GM23338 (cell line): Measurements from ENCODE around the gene ETNK1. TPM values are rescaled to one million over a fixed set of nuclear protein-coding genes. Genes with fewer than 3 reads are reported as not detected.

Experiments
- ATAC-seq: fragments of 200-7000 bp; cut with Tn5 transposase; 3 replicates; pipeline ENCODE4 v1.9.1; 2020
- DNase-seq: peaks from one replicate; pipeline ENCODE4 v3.0.0-alpha.2; 2015; ENCODE audit warnings: low spot score
- H2AFZ ChIP-seq: fragments of 200-600 bp; sonication (generic); 2 replicates; pipeline ENCODE4 v1.8.0; 2016; ENCODE audit warnings: antibody characterized with exemption, mild to moderate bottlenecking, moderate library complexity
- H3F3A ChIP-seq: fragments of 200-600 bp; sonication (generic); replicated peaks from 2 replicates; pipeline ENCODE4 v1.8.0; 2017; ENCODE audit warnings: antibody characterized with exemption, mixed run types, low read depth
- H3K27ac ChIP-seq: fragments of 200-600 bp; sonication (generic); 2 replicates; pipeline ENCODE4 v1.6.1; 2016; ENCODE audit warnings: low read depth
- H3K27me3 ChIP-seq: fragments of 200-600 bp; sonication (generic); 2 replicates; pipeline ENCODE4 v1.8.0; 2016; ENCODE audit warnings: mild to moderate bottlenecking, mixed run types, moderate library complexity; ENCODE audit not compliant: insufficient read depth
- H3K36me3 ChIP-seq: fragments of 200-600 bp; sonication (generic); 2 replicates; pipeline ENCODE4 v1.8.0; 2016; ENCODE audit warnings: mild to moderate bottlenecking; ENCODE audit not compliant: insufficient read depth
- H3K4me1 ChIP-seq: fragments of 200-600 bp; sonication (generic); 2 replicates; pipeline ENCODE4 v1.8.0; 2016; ENCODE audit warnings: mild to moderate bottlenecking, moderate library complexity; ENCODE audit not compliant: insufficient read depth
- H3K4me2 ChIP-seq: fragments of 200-600 bp; sonication (generic); 2 replicates; pipeline ENCODE4 v1.7.1; 2017; ENCODE audit warnings: mixed run types
- H3K4me3 ChIP-seq: fragments of 200-600 bp; sonication (generic); 2 replicates; pipeline ENCODE4 v1.6.1; 2016; ENCODE audit warnings: mixed run types
- H3K79me2 ChIP-seq: fragments of 200-600 bp; sonication (generic); replicated peaks from 2 replicates; pipeline ENCODE4 v1.8.0; 2017; ENCODE audit warnings: mild to moderate bottlenecking; ENCODE audit not compliant: insufficient read depth
- H3K9me2 ChIP-seq: fragments of 200-600 bp; sonication (generic); 2 replicates; pipeline ENCODE4 v1.8.0; 2017; ENCODE audit not compliant: insufficient read depth
- H4K20me1 ChIP-seq: fragments of 200-600 bp; sonication (generic); replicated peaks from 2 replicates; pipeline ENCODE4 v1.8.0; 2017; ENCODE audit warnings: mild to moderate bottlenecking; ENCODE audit not compliant: insufficient read depth
- H3K27ac Mint-ChIP-seq: 2 replicates; pipeline ENCODE4 v1.8.0; 2020; ENCODE audit warnings: inconsistent platforms, mild to moderate bottlenecking, moderate library complexity, mixed read lengths
- H3K27me3 Mint-ChIP-seq: 3 replicates; pipeline ENCODE4 v1.8.0; 2022; ENCODE audit warnings: low read depth, mild to moderate bottlenecking, moderate library complexity, mixed read lengths, inconsistent platforms; ENCODE audit not compliant: insufficient read depth, poor library complexity
- H3K36me3 Mint-ChIP-seq: 3 replicates; pipeline ENCODE4 v1.8.0; 2021; ENCODE audit warnings: low read depth, mild to moderate bottlenecking, inconsistent platforms, moderate library complexity, mixed read lengths
- H3K4me1 Mint-ChIP-seq: 3 replicates; pipeline ENCODE4 v1.8.0; 2020; ENCODE audit warnings: mild to moderate bottlenecking, inconsistent platforms, mixed read lengths
- H3K4me3 Mint-ChIP-seq: 3 replicates; pipeline ENCODE4 v1.8.0; 2021; ENCODE audit warnings: moderate library complexity, mild to moderate bottlenecking, inconsistent platforms, mixed read lengths
- H3K9me3 Mint-ChIP-seq: 3 replicates; pipeline ENCODE4 v1.8.0; 2020; ENCODE audit warnings: moderate library complexity, mild to moderate bottlenecking, inconsistent platforms, mixed read lengths
- CREB1 ChIP-seq: fragments of 250-450 bp; sonication (Bioruptor Pico); IDR thresholded peaks from 2 replicates; pipeline ENCODE4 v1.5.0; 2020; ENCODE audit warnings: low read depth, mild to moderate bottlenecking, moderate library complexity
- CTCF ChIP-seq, 2 experiments: fragments of 200-600 bp in 1 of 2; sonication (generic) in 1 of 2; conservative IDR thresholded peaks; 2 replicates each; pipeline versions ENCODE4 v1.5.1 to v1.6.1; 2016 to 2017; ENCODE audit warnings: antibody characterized with exemption in 2 of 2, low read depth in 2 of 2, mild to moderate bottlenecking in 2 of 2, moderate library complexity in 1 of 2
- EZH2 ChIP-seq: fragments of 200-600 bp; sonication (generic); IDR thresholded peaks from one replicate; pipeline ENCODE4 v1.8.0; 2017; ENCODE audit warnings: antibody characterized with exemption, mild to moderate bottlenecking, low read depth; ENCODE audit not compliant: unreplicated experiment
- EZH2phosphoT487 ChIP-seq: fragments of 200-600 bp; sonication (generic); IDR thresholded peaks from one replicate; pipeline ENCODE4 v1.8.1; 2018; ENCODE audit warnings: antibody characterized with exemption; ENCODE audit not compliant: unreplicated experiment
- NANOG ChIP-seq: IDR thresholded peaks from 2 replicates; pipeline ENCODE4 v1.6.1; 2016; ENCODE audit warnings: antibody characterized with exemption, borderline replicate concordance
- POLR2AphosphoS5 ChIP-seq: IDR thresholded peaks from 2 replicates; pipeline ENCODE4 v1.6.1; 2016; ENCODE audit warnings: antibody characterized with exemption, low read depth
- REST ChIP-seq: IDR thresholded peaks from one replicate; pipeline ENCODE4 v1.6.1; 2018; ENCODE audit warnings: antibody characterized with exemption; ENCODE audit not compliant: unreplicated experiment
- STAT1 ChIP-seq: IDR thresholded peaks from one replicate; pipeline ENCODE4 v1.6.1; 2016; ENCODE audit warnings: antibody characterized with exemption; ENCODE audit not compliant: unreplicated experiment
- ZNF114 ChIP-seq: fragments of 250-450 bp; sonication (Bioruptor Pico); IDR thresholded peaks from 2 replicates; pipeline ENCODE4 v1.5.0; 2020; ENCODE audit warnings: mild to moderate bottlenecking, moderate library complexity
- ZNF331 ChIP-seq: fragments of 250-450 bp; sonication (Bioruptor Pico); IDR thresholded peaks from 2 replicates; pipeline ENCODE4 v1.5.0; 2020; ENCODE audit warnings: low read depth, mild to moderate bottlenecking, moderate library complexity
- ZNF462 ChIP-seq: fragments of 250-450 bp; sonication (Bioruptor Pico); IDR thresholded peaks from 2 replicates; pipeline ENCODE4 v1.5.0; 2020; ENCODE audit warnings: mild to moderate bottlenecking, moderate library complexity
- polyA plus RNA-seq: library from polyadenylated mRNA; unstranded; fragments of >200 nt; fragmentation: Nextera tagmentation; extraction: Ambion mirVana; gene quantifications from 2 replicates; pipeline ENCODE4 v1.2.1, GENCODE V29; 2016
- total RNA-seq: library from RNA; depleted of rRNA; stranded (reverse); fragments of >200 nt; shearing (Covaris generic); gene quantifications from 2 replicates; pipeline ENCODE4 v1.2.3, GENCODE V29; 2014

Gene ETNK1
- total and polyA plus RNA-seq, 2 experiments from 2014 or later: 41.9 to 101 TPM

- TF ChIP-seq ZNF462: no peak
- TF ChIP-seq ZNF331: no peak
- no peak for TF ChIP-seq EZH2
- TF ChIP-seq ZNF114 (CRISPR knock-in tag): no peak
Measured at GRCh38 chr12:22677781-22678574, 53.0 kb downstream of the ETNK1 start (continued).

GRCh38 chr12:22682663-22683062 is 57.7 kb downstream of the ETNK1 start:
- H3K4me1 ChIP-seq: no peaks in the 10 kb centered on the region
- H3K4me3 ChIP-seq: no peak overlapping the region
- peaks cover 43% of the 10 kb centered on the region for H3K36me3 Mint-ChIP-seq
- H2AFZ ChIP-seq: no peak overlapping the region
- H3K9me3 Mint-ChIP-seq: no peaks in the 10 kb centered on the region
- no peak overlapping the region for H3K4me3 Mint-ChIP-seq
- H3K27me3 Mint-ChIP-seq: no peaks in the 10 kb centered on the region
- no peak overlapping the region for H3K27ac Mint-ChIP-seq
- no peaks in the 10 kb centered on the region for H3K9me2 ChIP-seq
- no peaks in the 10 kb centered on the region for H3F3A ChIP-seq
- H3K27ac ChIP-seq: no peak overlapping the region
- H4K20me1 ChIP-seq: peaks cover under 1% of the 10 kb centered on the region; the same call in 1 of the 2 replicates
- ATAC-seq: no peak
- no peak for DNase-seq
- 0 out of 2 replicates have a peak, but pooled peaks cover 4% of the 10 kb centered on the region for H3K79me2 ChIP-seq
- H3K27me3 ChIP-seq: no peaks in the 10 kb centered on the region
- H3K36me3 ChIP-seq: peaks cover 13% of the 10 kb centered on the region
- H3K4me1 Mint-ChIP-seq: no peaks in the 10 kb centered on the region
- no peak overlapping the region for H3K4me2 ChIP-seq
- TF ChIP-seq NANOG (no peak), STAT1 (no peak), REST (no peak), CTCF (conservative IDR thresholded peaks at IDR 0.05; ENCODE audit: low read depth in 2 of 2) (no peak), POLR2AphosphoS5 (no peak), EZH2 (no peak), CREB1 (CRISPR knock-in tag) (no peak), ZNF114 (CRISPR knock-in tag) (no peak), EZH2phosphoT487 (no peak), ZNF331 (no peak)
